Measurements from ENCODE around the gene NEDD4L. TPM values are rescaled to one million over a fixed set of nuclear protein-coding genes. Genes with fewer than 3 reads are reported as not detected.

Gene NEDD4L
- total RNA-seq, 4 donors from 2014 or later = 32.5 to 65.6 (median 43.4) TPM

DNA sequence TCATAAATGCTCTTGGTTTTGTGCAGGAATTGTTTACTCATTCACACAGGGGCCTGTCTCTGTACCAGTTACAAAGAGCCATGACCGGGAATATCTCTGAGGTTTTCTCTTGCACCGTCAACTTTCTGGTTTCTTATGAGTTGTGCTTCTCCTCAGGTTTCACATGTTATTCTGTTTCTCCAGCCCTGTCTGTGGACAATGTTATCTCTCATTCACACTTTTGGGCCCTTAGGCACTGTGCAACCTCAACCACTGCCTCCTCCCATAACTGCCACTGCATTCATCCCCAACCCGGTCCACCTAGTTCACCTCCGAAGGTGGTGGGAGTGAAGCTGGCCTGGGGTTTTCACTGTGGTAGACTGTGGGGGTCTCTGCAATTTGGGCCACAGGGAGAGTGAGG lies 22.5 kb upstream of the NEDD4L start:
- TF ChIP-seq, protein P1, sequence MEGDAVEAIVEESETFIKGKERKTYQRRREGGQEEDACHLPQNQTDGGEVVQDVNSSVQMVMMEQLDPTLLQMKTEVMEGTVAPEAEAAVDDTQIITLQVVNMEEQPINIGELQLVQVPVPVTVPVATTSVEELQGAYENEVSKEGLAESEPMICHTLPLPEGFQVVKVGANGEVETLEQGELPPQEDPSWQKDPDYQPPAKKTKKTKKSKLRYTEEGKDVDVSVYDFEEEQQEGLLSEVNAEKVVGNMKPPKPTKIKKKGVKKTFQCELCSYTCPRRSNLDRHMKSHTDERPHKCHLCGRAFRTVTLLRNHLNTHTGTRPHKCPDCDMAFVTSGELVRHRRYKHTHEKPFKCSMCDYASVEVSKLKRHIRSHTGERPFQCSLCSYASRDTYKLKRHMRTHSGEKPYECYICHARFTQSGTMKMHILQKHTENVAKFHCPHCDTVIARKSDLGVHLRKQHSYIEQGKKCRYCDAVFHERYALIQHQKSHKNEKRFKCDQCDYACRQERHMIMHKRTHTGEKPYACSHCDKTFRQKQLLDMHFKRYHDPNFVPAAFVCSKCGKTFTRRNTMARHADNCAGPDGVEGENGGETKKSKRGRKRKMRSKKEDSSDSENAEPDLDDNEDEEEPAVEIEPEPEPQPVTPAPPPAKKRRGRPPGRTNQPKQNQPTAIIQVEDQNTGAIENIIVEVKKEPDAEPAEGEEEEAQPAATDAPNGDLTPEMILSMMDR (IDR thresholded peaks at IDR 0.05; ENCODE audit: low read depth) = no peak

GRCh38 chr18:58023108-58023507 lies 20.9 kb upstream of the NEDD4L start:
- TF ChIP-seq, protein P1 (IDR thresholded peaks at IDR 0.05; ENCODE audit: low read depth) = no peak

DNA sequence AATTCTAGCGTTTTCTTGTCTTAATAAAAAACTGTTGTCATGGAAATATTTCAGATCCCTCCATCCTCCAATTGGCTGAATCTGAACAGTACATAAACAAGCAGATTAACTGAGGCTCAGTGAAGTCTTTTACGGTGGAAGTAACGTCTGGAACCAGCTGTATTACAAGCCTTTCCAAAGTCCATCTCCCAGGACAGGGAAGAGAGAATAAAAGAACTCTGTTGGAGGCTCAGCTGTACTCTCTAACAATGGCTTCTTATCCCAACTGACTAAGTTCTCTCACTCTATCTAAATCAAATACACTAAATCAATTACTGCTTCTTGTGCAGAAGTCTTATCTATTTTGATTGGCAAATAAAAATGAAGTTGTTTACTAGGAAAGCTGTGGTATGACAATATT lies 19.9 kb upstream of the NEDD4L start:
- TF ChIP-seq, protein P1 (IDR thresholded peaks at IDR 0.05; ENCODE audit: low read depth) = no peak

DNA sequence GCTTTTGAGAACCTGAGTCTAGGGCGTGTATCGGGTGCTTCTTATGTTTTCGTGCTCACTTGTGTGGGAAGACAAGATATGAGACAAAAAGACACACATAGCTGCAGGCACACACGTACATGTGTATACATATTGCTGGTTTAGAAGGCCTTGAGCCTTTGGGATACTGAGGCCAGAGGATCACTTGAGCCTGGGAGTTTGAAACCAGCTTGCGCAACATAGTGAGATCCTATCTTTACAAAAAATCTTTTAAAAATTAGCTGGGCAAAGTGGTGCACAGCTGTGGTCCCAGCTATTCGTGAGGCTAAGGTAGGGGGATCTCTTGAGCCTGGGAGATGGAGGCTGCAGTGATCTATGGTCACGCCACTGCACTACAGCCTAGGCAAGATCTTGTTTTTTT lies 18.8 kb upstream of the NEDD4L start:
- TF ChIP-seq, protein P1 (IDR thresholded peaks at IDR 0.05; ENCODE audit: low read depth) = no peak

GRCh38 chr18:58025733-58026132 lies 18.3 kb upstream of the NEDD4L start:
- TF ChIP-seq, protein P1 (IDR thresholded peaks at IDR 0.05; ENCODE audit: low read depth) = no peak

GRCh38 chr18:58026395-58026794 lies 17.6 kb upstream of the NEDD4L start:
- TF ChIP-seq, protein P1 (IDR thresholded peaks at IDR 0.05; ENCODE audit: low read depth) = no peak

GRCh38 chr18:58026857-58027256 lies 17.2 kb upstream of the NEDD4L start:
- TF ChIP-seq, protein P1 (IDR thresholded peaks at IDR 0.05; ENCODE audit: low read depth) = no peak
